Neural cell (in vitro differentiated cells): ENCODE measurements around the gene MDGA2. TPM values are rescaled to one million over a fixed set of nuclear protein-coding genes. Genes with fewer than 3 reads are reported as not detected.

Experiments
- H2AFZ ChIP-seq: fragments of 200-600, 300-800 bp; sonication (generic), shearing (Covaris generic); 2 replicates; pipeline ENCODE4 v1.6.0; 2014; ENCODE audit warnings: low read depth, mild to moderate bottlenecking, antibody characterized with exemption, low read length, moderate library complexity
- H3F3A ChIP-seq: fragments of 200-600 bp; shearing (Covaris generic); 2 replicates; pipeline ENCODE4 v1.6.1; 2016; ENCODE audit warnings: mild to moderate bottlenecking, moderate library complexity, mixed read lengths, antibody characterized with exemption, low read length; ENCODE audit not compliant: insufficient read depth, poor library complexity, severe bottlenecking
- H3K27ac ChIP-seq: fragments of 200-600, 300-800 bp; sonication (generic), shearing (Covaris generic); 2 replicates; pipeline ENCODE4 v1.5.1; 2014; ENCODE audit warnings: mild to moderate bottlenecking, low read length, moderate library complexity
- H3K27me3 ChIP-seq: fragments of 300-800, 200-600 bp; sonication (generic), shearing (Covaris generic); 2 replicates; pipeline ENCODE4 v1.6.0; 2014; ENCODE audit warnings: mild to moderate bottlenecking, low read depth, low read length, moderate library complexity; ENCODE audit not compliant: insufficient read depth
- H3K36me3 ChIP-seq: fragments of 300-800, 200-600 bp; sonication (generic), shearing (Covaris generic); 2 replicates; pipeline ENCODE4 v1.5.1; 2014; ENCODE audit warnings: mild to moderate bottlenecking, antibody characterized with exemption, low read length, moderate library complexity; ENCODE audit not compliant: insufficient read depth
- H3K4me2 ChIP-seq: fragments of 300-800, 200-600 bp; sonication (generic), shearing (Covaris generic); 2 replicates; pipeline ENCODE4 v1.6.0; 2014; ENCODE audit warnings: mild to moderate bottlenecking, low read length
- H3K4me3 ChIP-seq: fragments of 300-800, 200-600 bp; sonication (generic), shearing (Covaris generic); 2 replicates; pipeline ENCODE4 v1.5.1; 2014; ENCODE audit warnings: mild to moderate bottlenecking, low read length, moderate library complexity
- H3K79me2 ChIP-seq: fragments of 200-600 bp; shearing (Covaris generic); replicated peaks from 2 replicates; pipeline ENCODE4 v1.6.0; 2014; ENCODE audit warnings: mild to moderate bottlenecking, low read length, moderate library complexity; ENCODE audit not compliant: insufficient read depth
- H3K9ac ChIP-seq: fragments of 300-800, 200-600 bp; sonication (generic), shearing (Covaris generic); 2 replicates; pipeline ENCODE4 v1.6.1; 2016; ENCODE audit warnings: mild to moderate bottlenecking, low read length, mixed read lengths
- H3K9me2 ChIP-seq: fragments of 200-600 bp; shearing (Covaris generic); 2 replicates; pipeline ENCODE4 v1.6.1; 2016; ENCODE audit warnings: mild to moderate bottlenecking, low read length, mixed read lengths; ENCODE audit not compliant: insufficient read depth
- H3K9me3 ChIP-seq: fragments of 200-600, 300-800 bp; sonication (generic), shearing (Covaris generic); 2 replicates; pipeline ENCODE4 v1.6.1; 2016; ENCODE audit warnings: mild to moderate bottlenecking, mixed run types, low read length, moderate library complexity, mixed read lengths
- H4K20me1 ChIP-seq: fragments of 200-600 bp; shearing (Covaris generic); 2 replicates; pipeline ENCODE4 v1.6.1; 2016; ENCODE audit warnings: mild to moderate bottlenecking, mixed run types; ENCODE audit not compliant: insufficient read depth
- EP300 ChIP-seq: fragments of 450-650 bp; conservative IDR thresholded peaks from 2 replicates; pipeline ENCODE4 v1.6.1; 2014; ENCODE audit warnings: antibody characterized with exemption, mild to moderate bottlenecking, moderate library complexity; ENCODE audit not compliant: poor library complexity, severe bottlenecking
- EZH2 ChIP-seq: fragments of 200-600, 300-800 bp; shearing (Covaris generic), sonication (generic); IDR thresholded peaks from 2 replicates; pipeline ENCODE4 v1.6.1; 2014; ENCODE audit warnings: antibody characterized with exemption, low read length, borderline replicate concordance, mild to moderate bottlenecking; ENCODE audit not compliant: insufficient read depth, poor library complexity, severe bottlenecking
- MXI1 ChIP-seq: fragments of 450-650 bp; conservative IDR thresholded peaks from 2 replicates; pipeline ENCODE4 v1.6.1; 2014; ENCODE audit warnings: antibody characterized with exemption, mild to moderate bottlenecking; ENCODE audit not compliant: poor library complexity, severe bottlenecking
- POLR2AphosphoS5 ChIP-seq: IDR thresholded peaks from 2 replicates; pipeline ENCODE4 v1.6.1; 2012
- RAD21 ChIP-seq: fragments of 450-650 bp; conservative IDR thresholded peaks from 2 replicates; pipeline ENCODE4 v1.6.1; 2014; ENCODE audit warnings: antibody characterized with exemption, mild to moderate bottlenecking, moderate library complexity
- SMC3 ChIP-seq: fragments of 450-650 bp; conservative IDR thresholded peaks from 2 replicates; pipeline ENCODE4 v1.6.1; 2014; ENCODE audit warnings: antibody characterized with exemption, mild to moderate bottlenecking, moderate library complexity; ENCODE audit not compliant: poor library complexity
- TAF1 ChIP-seq: IDR thresholded peaks from 2 replicates; pipeline ENCODE4 v1.6.1; 2012; ENCODE audit warnings: low read depth
- polyA plus RNA-seq: library from polyadenylated mRNA; depleted of rRNA; stranded (reverse); fragments of >200 nt; gene quantifications from 2 replicates; pipeline ENCODE4 v1.2.3, GENCODE V29; 2014
- TF ChIP-seq, protein P1 (sequence below): fragments of 450-650 bp; IDR thresholded peaks from 2 replicates; pipeline ENCODE4 v1.5.1; 2014; ENCODE audit warnings: antibody characterized with exemption, mild to moderate bottlenecking, moderate library complexity; ENCODE audit not compliant: poor library complexity, severe bottlenecking
- TF ChIP-seq, protein P2 (sequence below): IDR thresholded peaks from 2 replicates; pipeline ENCODE4 v1.6.1; 2012; ENCODE audit warnings: borderline replicate concordance

The MDGA2 gene
- polyA plus RNA-seq, 1 donor from 2014 or later: 3.8 TPM

DNA sequence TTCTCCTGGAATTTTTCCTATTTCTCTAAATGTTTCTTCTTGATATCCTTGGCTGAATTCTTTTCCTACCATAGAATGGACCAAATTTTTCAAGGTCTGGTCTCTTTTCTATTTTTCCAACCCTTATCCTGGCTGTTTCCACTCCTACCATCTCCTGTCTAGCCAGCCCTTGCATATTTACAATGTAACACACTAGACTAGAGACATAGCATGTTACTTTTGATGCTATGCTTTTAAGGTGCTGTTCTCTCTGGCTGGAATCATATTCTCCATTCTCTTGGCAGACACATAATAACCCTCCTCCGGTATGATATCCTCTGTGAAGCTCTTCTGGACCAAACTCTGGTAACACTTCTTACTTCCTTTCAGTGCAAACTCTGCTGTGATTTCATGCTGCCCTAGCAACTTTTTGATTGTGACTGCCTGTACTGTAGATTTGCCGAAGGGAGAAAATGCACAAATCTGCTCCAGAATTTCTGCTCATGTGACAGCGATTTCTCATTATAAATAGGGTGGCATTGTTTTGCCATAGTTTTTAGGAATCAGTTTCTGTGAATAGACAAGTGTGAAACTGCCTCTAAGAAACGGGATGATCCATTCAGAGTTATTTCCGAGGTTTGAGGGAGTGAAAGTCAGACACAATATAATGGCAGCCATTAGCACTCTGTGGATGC lies 284.4 kb downstream of the MDGA2 start:
- no peaks in the 10 kb centered on the region for H3K36me3 ChIP-seq
- H3K27ac ChIP-seq: no peak overlapping the region
- no peak overlapping the region for H3K4me2 ChIP-seq
- H3F3A ChIP-seq: no peaks in the 10 kb centered on the region
- no peaks in the 10 kb centered on the region for H3K27me3 ChIP-seq
- no peak overlapping the region for H3K9ac ChIP-seq
- no peaks in the 10 kb centered on the region for H4K20me1 ChIP-seq
- no peak overlapping the region for H3K4me3 ChIP-seq
- H3K9me3 ChIP-seq: no peaks in the 10 kb centered on the region
- no peaks in the 10 kb centered on the region for H3K79me2 ChIP-seq
- H2AFZ ChIP-seq: no peak overlapping the region
- TF ChIP-seq RAD21 (no peak), EP300 (no peak), MXI1 (no peak), EZH2 (no peak), SMC3 (no peak)
- TF ChIP-seq, protein P1, sequence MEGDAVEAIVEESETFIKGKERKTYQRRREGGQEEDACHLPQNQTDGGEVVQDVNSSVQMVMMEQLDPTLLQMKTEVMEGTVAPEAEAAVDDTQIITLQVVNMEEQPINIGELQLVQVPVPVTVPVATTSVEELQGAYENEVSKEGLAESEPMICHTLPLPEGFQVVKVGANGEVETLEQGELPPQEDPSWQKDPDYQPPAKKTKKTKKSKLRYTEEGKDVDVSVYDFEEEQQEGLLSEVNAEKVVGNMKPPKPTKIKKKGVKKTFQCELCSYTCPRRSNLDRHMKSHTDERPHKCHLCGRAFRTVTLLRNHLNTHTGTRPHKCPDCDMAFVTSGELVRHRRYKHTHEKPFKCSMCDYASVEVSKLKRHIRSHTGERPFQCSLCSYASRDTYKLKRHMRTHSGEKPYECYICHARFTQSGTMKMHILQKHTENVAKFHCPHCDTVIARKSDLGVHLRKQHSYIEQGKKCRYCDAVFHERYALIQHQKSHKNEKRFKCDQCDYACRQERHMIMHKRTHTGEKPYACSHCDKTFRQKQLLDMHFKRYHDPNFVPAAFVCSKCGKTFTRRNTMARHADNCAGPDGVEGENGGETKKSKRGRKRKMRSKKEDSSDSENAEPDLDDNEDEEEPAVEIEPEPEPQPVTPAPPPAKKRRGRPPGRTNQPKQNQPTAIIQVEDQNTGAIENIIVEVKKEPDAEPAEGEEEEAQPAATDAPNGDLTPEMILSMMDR: no peak
- TF ChIP-seq, protein P2, sequence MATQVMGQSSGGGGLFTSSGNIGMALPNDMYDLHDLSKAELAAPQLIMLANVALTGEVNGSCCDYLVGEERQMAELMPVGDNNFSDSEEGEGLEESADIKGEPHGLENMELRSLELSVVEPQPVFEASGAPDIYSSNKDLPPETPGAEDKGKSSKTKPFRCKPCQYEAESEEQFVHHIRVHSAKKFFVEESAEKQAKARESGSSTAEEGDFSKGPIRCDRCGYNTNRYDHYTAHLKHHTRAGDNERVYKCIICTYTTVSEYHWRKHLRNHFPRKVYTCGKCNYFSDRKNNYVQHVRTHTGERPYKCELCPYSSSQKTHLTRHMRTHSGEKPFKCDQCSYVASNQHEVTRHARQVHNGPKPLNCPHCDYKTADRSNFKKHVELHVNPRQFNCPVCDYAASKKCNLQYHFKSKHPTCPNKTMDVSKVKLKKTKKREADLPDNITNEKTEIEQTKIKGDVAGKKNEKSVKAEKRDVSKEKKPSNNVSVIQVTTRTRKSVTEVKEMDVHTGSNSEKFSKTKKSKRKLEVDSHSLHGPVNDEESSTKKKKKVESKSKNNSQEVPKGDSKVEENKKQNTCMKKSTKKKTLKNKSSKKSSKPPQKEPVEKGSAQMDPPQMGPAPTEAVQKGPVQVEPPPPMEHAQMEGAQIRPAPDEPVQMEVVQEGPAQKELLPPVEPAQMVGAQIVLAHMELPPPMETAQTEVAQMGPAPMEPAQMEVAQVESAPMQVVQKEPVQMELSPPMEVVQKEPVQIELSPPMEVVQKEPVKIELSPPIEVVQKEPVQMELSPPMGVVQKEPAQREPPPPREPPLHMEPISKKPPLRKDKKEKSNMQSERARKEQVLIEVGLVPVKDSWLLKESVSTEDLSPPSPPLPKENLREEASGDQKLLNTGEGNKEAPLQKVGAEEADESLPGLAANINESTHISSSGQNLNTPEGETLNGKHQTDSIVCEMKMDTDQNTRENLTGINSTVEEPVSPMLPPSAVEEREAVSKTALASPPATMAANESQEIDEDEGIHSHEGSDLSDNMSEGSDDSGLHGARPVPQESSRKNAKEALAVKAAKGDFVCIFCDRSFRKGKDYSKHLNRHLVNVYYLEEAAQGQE: no peak
- H3K9me2 ChIP-seq: no peaks in the 10 kb centered on the region

DNA sequence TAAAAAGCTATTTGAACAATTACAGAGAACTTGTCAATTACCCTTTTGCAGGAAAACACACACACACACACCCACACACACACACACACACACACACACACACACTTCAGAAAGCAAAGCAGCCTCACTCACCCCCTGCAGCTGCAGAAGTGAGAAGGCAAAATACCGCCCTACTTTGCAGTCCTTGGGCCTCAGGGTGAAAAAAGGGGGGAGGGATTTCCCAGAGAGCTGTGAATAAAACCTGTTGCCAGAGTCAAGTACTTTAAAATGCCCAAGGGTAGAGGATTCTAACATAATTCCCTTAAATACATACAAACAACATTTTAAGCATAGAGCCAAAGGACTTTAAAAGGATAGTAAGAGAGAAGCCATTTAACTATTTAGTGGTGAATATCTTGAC lies 285.9 kb downstream of the MDGA2 start:
- no peaks in the 10 kb centered on the region for H3K79me2 ChIP-seq
- H3K9me3 ChIP-seq: no peaks in the 10 kb centered on the region
- no peak overlapping the region for H3K4me3 ChIP-seq
- no peaks in the 10 kb centered on the region for H3F3A ChIP-seq
- H3K9ac ChIP-seq: no peak overlapping the region
- no peaks in the 10 kb centered on the region for H3K36me3 ChIP-seq
- H4K20me1 ChIP-seq: no peaks in the 10 kb centered on the region
- no peak overlapping the region for H3K27ac ChIP-seq
- no peak overlapping the region for H3K4me2 ChIP-seq
- TF ChIP-seq MXI1: no peak
- TF ChIP-seq EP300: no peak
- no peak for TF ChIP-seq POLR2AphosphoS5
- TF ChIP-seq, protein P2: no peak
- TF ChIP-seq SMC3: no peak
- no peak for TF ChIP-seq EZH2
- TF ChIP-seq, protein P1: no peak
- TF ChIP-seq TAF1: no peak
- no peak for TF ChIP-seq RAD21
- H3K9me2 ChIP-seq: no peaks in the 10 kb centered on the region
- no peak overlapping the region for H2AFZ ChIP-seq
- no peaks in the 10 kb centered on the region for H3K27me3 ChIP-seq
